ENCODE data around the gene SEPTIN2.
"Not testable (repeated sequence)": the region's sequence is repeated elsewhere in the genome, so short reads cannot be mapped to it uniquely, and the experiment has no call there.

Gene SEPTIN2

GRCh38 chr2:241317391-241317790, 1.7 kb downstream of the SEPTIN2 start:
- Histone ChIP-seq H3K4me1 (ENCODE audit: control insufficient read depth in 1 of 2, insufficient read depth in 2 of 2, low read length in 2 of 2) (peaks cover 31 to 66% of the 10 kb centered on the region in 2 donors), H3K27me3 (ENCODE audit: low read depth, low read length) (no peaks in the 10 kb centered on the region), H3K4me3 (ENCODE audit: low read depth in 1 of 2, low read length in 2 of 2) (peak overlapping the region; percentile 89 to 93), H3K36me3 (ENCODE audit: control insufficient read depth in 1 of 2, insufficient read depth in 2 of 2, low read length in 2 of 2) (peaks cover 0 to 12% of the 10 kb centered on the region in 2 donors), H3K27ac (ENCODE audit: low read length) (peak overlapping the region; percentile 92), H3K9me3 (ENCODE audit: control insufficient read depth in 1 of 2, low read length in 2 of 2) (no peaks in the 10 kb centered on the region)

- not testable (repeated sequence) for H3K9me3 ChIP-seq (ENCODE audit: control insufficient read depth in 1 of 2, low read length in 2 of 2); H3K4me3 ChIP-seq (ENCODE audit: low read depth in 1 of 2, low read length in 2 of 2); H3K27ac ChIP-seq (ENCODE audit: low read length); H3K27me3 ChIP-seq (ENCODE audit: low read depth, low read length)
- Histone ChIP-seq H3K36me3 (ENCODE audit: control insufficient read depth in 1 of 2, insufficient read depth in 2 of 2, low read length in 2 of 2) (peaks cover 0 to 12% of the 10 kb centered on the region in 2 donors), H3K4me1 (ENCODE audit: control insufficient read depth in 1 of 2, insufficient read depth in 2 of 2, low read length in 2 of 2) (peaks cover 27 to 61% of the 10 kb centered on the region in 2 donors)
Measured at GRCh38 chr2:241318830-241319229, 3.1 kb downstream of the SEPTIN2 start.

GRCh38 chr2:241320394-241320793, 4.7 kb downstream of the SEPTIN2 start:
- no peaks in the 10 kb centered on the region for H3K27me3 ChIP-seq (ENCODE audit: low read depth, low read length)
- H3K4me3 ChIP-seq (ENCODE audit: low read depth in 1 of 2, low read length in 2 of 2) = no peak overlapping the region
- no peak overlapping the region for H3K27ac ChIP-seq (ENCODE audit: low read length)
- no peaks in the 10 kb centered on the region for H3K9me3 ChIP-seq (ENCODE audit: control insufficient read depth in 1 of 2, low read length in 2 of 2)
- peaks cover 2 to 9% of the 10 kb centered on the region in 2 donors for H3K36me3 ChIP-seq (ENCODE audit: control insufficient read depth in 1 of 2, insufficient read depth in 2 of 2, low read length in 2 of 2)
- peaks cover 26 to 69% of the 10 kb centered on the region in 2 donors for H3K4me1 ChIP-seq (ENCODE audit: control insufficient read depth in 1 of 2, insufficient read depth in 2 of 2, low read length in 2 of 2)

GRCh38 chr2:241321033-241321432, 5.3 kb downstream of the SEPTIN2 start:
- H3K4me3 ChIP-seq (ENCODE audit: low read depth in 1 of 2, low read length in 2 of 2) = no peak overlapping the region
- peaks cover 6% of the 10 kb centered on the region in 2 donors for H3K36me3 ChIP-seq (ENCODE audit: control insufficient read depth in 1 of 2, insufficient read depth in 2 of 2, low read length in 2 of 2)
- no peaks in the 10 kb centered on the region for H3K9me3 ChIP-seq (ENCODE audit: control insufficient read depth in 1 of 2, low read length in 2 of 2)
- no peaks in the 10 kb centered on the region for H3K27me3 ChIP-seq (ENCODE audit: low read depth, low read length)
- H3K27ac ChIP-seq (ENCODE audit: low read length) = no peak overlapping the region
- peaks cover 26 to 71% of the 10 kb centered on the region in 2 donors for H3K4me1 ChIP-seq (ENCODE audit: control insufficient read depth in 1 of 2, insufficient read depth in 2 of 2, low read length in 2 of 2)

- peaks cover 24 to 68% of the 10 kb centered on the region in 2 donors for H3K4me1 ChIP-seq (ENCODE audit: control insufficient read depth in 1 of 2, insufficient read depth in 2 of 2, low read length in 2 of 2)
- H3K4me3 ChIP-seq (ENCODE audit: low read depth in 1 of 2, low read length in 2 of 2) = no peak overlapping the region
- no peak overlapping the region for H3K27ac ChIP-seq (ENCODE audit: low read length)
Measured at GRCh38 chr2:241321886-241322285, 6.2 kb downstream of the SEPTIN2 start.

GRCh38 chr2:241323778-241324177, 8.1 kb downstream of the SEPTIN2 start:
- Histone ChIP-seq H3K4me3 (ENCODE audit: low read depth in 1 of 2, low read length in 2 of 2) (no peak overlapping the region), H3K9me3 (ENCODE audit: control insufficient read depth in 1 of 2, low read length in 2 of 2) (no peaks in the 10 kb centered on the region), H3K27me3 (ENCODE audit: low read depth, low read length) (no peaks in the 10 kb centered on the region), H3K36me3 (ENCODE audit: control insufficient read depth in 1 of 2, insufficient read depth in 2 of 2, low read length in 2 of 2) (peaks cover 8 to 17% of the 10 kb centered on the region in 2 donors), H3K27ac (ENCODE audit: low read length) (no peak overlapping the region), H3K4me1 (ENCODE audit: control insufficient read depth in 1 of 2, insufficient read depth in 2 of 2, low read length in 2 of 2) (peaks cover 9 to 49% of the 10 kb centered on the region in 2 donors)

More at GRCh38 chr2:241321886-241322285, 6.2 kb downstream of the SEPTIN2 start:
- Histone ChIP-seq H3K36me3 (ENCODE audit: control insufficient read depth in 1 of 2, insufficient read depth in 2 of 2, low read length in 2 of 2) (peaks cover 4 to 7% of the 10 kb centered on the region in 2 donors), H3K27me3 (ENCODE audit: low read depth, low read length) (no peaks in the 10 kb centered on the region), H3K9me3 (ENCODE audit: control insufficient read depth in 1 of 2, low read length in 2 of 2) (no peaks in the 10 kb centered on the region)

GRCh38 chr2:241324775-241325174, 9.1 kb downstream of the SEPTIN2 start:
- Histone ChIP-seq H3K27ac (ENCODE audit: low read length) (no peak overlapping the region), H3K27me3 (ENCODE audit: low read depth, low read length) (no peaks in the 10 kb centered on the region), H3K9me3 (ENCODE audit: control insufficient read depth in 1 of 2, low read length in 2 of 2) (no peaks in the 10 kb centered on the region), H3K36me3 (ENCODE audit: control insufficient read depth in 1 of 2, insufficient read depth in 2 of 2, low read length in 2 of 2) (peaks cover 8 to 17% of the 10 kb centered on the region in 2 donors), H3K4me3 (ENCODE audit: low read depth in 1 of 2, low read length in 2 of 2) (no peak overlapping the region), H3K4me1 (ENCODE audit: control insufficient read depth in 1 of 2, insufficient read depth in 2 of 2, low read length in 2 of 2) (peaks cover 9 to 41% of the 10 kb centered on the region in 2 donors)

- H3K9me3 ChIP-seq (ENCODE audit: control insufficient read depth in 1 of 2, low read length in 2 of 2) = no peaks in the 10 kb centered on the region
- peaks cover 9 to 36% of the 10 kb centered on the region in 2 donors for H3K4me1 ChIP-seq (ENCODE audit: control insufficient read depth in 1 of 2, insufficient read depth in 2 of 2, low read length in 2 of 2)
- H3K27ac ChIP-seq (ENCODE audit: low read length) = no peak overlapping the region
- no peak overlapping the region for H3K4me3 ChIP-seq (ENCODE audit: low read depth in 1 of 2, low read length in 2 of 2)
- peaks cover 8 to 17% of the 10 kb centered on the region in 2 donors for H3K36me3 ChIP-seq (ENCODE audit: control insufficient read depth in 1 of 2, insufficient read depth in 2 of 2, low read length in 2 of 2)
- H3K27me3 ChIP-seq (ENCODE audit: low read depth, low read length) = no peaks in the 10 kb centered on the region
Measured at GRCh38 chr2:241325257-241325656, 9.5 kb downstream of the SEPTIN2 start.

- H3K36me3 ChIP-seq (ENCODE audit: control insufficient read depth in 1 of 2, insufficient read depth in 2 of 2, low read length in 2 of 2) = peaks cover 12 to 20% of the 10 kb centered on the region in 2 donors
- no peaks in the 10 kb centered on the region for H3K9me3 ChIP-seq (ENCODE audit: control insufficient read depth in 1 of 2, low read length in 2 of 2)
- H3K27me3 ChIP-seq (ENCODE audit: low read depth, low read length) = no peaks in the 10 kb centered on the region
- no peak overlapping the region for H3K4me3 ChIP-seq (ENCODE audit: low read depth in 1 of 2, low read length in 2 of 2)
- peaks cover 0 to 11% of the 10 kb centered on the region in 2 donors for H3K4me1 ChIP-seq (ENCODE audit: control insufficient read depth in 1 of 2, insufficient read depth in 2 of 2, low read length in 2 of 2)
- H3K27ac ChIP-seq (ENCODE audit: low read length) = no peak overlapping the region
Measured at GRCh38 chr2:241329669-241330615, 14.2 kb downstream of the SEPTIN2 start.

- Histone ChIP-seq H3K27me3 (ENCODE audit: low read depth, low read length) (no peaks in the 10 kb centered on the region), H3K9me3 (ENCODE audit: control insufficient read depth in 1 of 2, low read length in 2 of 2) (no peaks in the 10 kb centered on the region), H3K36me3 (ENCODE audit: control insufficient read depth in 1 of 2, insufficient read depth in 2 of 2, low read length in 2 of 2) (peaks cover 19 to 23% of the 10 kb centered on the region in 2 donors), H3K4me1 (ENCODE audit: control insufficient read depth in 1 of 2, insufficient read depth in 2 of 2, low read length in 2 of 2) (peaks cover 0 to 5% of the 10 kb centered on the region in 2 donors), H3K27ac (ENCODE audit: low read length) (no peak overlapping the region), H3K4me3 (ENCODE audit: low read depth in 1 of 2, low read length in 2 of 2) (no peak overlapping the region)
Measured at GRCh38 chr2:241330616-241330981, 14.9 kb downstream of the SEPTIN2 start.

- Histone ChIP-seq H3K4me3 (ENCODE audit: low read depth in 1 of 2, low read length in 2 of 2) (no peak overlapping the region), H3K27ac (ENCODE audit: low read length) (no peak overlapping the region), H3K36me3 (ENCODE audit: control insufficient read depth in 1 of 2, insufficient read depth in 2 of 2, low read length in 2 of 2) (peaks cover 36 to 37% of the 10 kb centered on the region in 2 donors)
Measured at GRCh38 chr2:241334813-241335212, 19.1 kb downstream of the SEPTIN2 start.

More at GRCh38 chr2:241334813-241335212, 19.1 kb downstream of the SEPTIN2 start:
- H3K4me1 ChIP-seq (ENCODE audit: control insufficient read depth in 1 of 2, insufficient read depth in 2 of 2, low read length in 2 of 2) = peaks cover 0 to 10% of the 10 kb centered on the region in 2 donors
- H3K27me3 ChIP-seq (ENCODE audit: low read depth, low read length) = no peaks in the 10 kb centered on the region
- no peaks in the 10 kb centered on the region for H3K9me3 ChIP-seq (ENCODE audit: control insufficient read depth in 1 of 2, low read length in 2 of 2)

Data from muscle layer of duodenum (tissue), 2 donors.